ENCODE data around the gene IFT57. TPM values are rescaled to one million over a fixed set of nuclear protein-coding genes. Genes with fewer than 3 reads are reported as not detected.

Gene IFT57
- total RNA-seq, 2 donors from 2014 or later = 13.4 to 25.0 TPM

- Histone ChIP-seq H3K4me3 (no peak overlapping the region), H3K4me1 (no peaks in the 10 kb centered on the region), H3K36me3 (no peaks in the 10 kb centered on the region), H3K27ac (peak overlapping the region in 1 of 2 donors; percentile 25), H3K9me3 (no peaks in the 10 kb centered on the region), H3K27me3 (no peaks in the 10 kb centered on the region)
- no peak for DNase-seq (ENCODE audit: low spot score)
- no peak for TF ChIP-seq CTCF (IDR thresholded peaks at IDR 0.05)
Observed at GRCh38 chr3:108130701-108131474, 91.3 kb downstream of the IFT57 start.

- H3K4me3 ChIP-seq = no peak overlapping the region
- H3K9me3 ChIP-seq = no peaks in the 10 kb centered on the region
- no peak for DNase-seq (ENCODE audit: low spot score)
- no peak for TF ChIP-seq CTCF (IDR thresholded peaks at IDR 0.05)
- H3K36me3 ChIP-seq = no peaks in the 10 kb centered on the region
- H3K27ac ChIP-seq = no peak overlapping the region
- no peaks in the 10 kb centered on the region for H3K4me1 ChIP-seq
- H3K27me3 ChIP-seq = no peaks in the 10 kb centered on the region
Observed at GRCh38 chr3:108130236-108130635, 92.0 kb downstream of the IFT57 start.

GRCh38 chr3:108127301-108127988, 94.8 kb downstream of the IFT57 start:
- Histone ChIP-seq H3K9me3 (no peaks in the 10 kb centered on the region), H3K36me3 (no peaks in the 10 kb centered on the region), H3K4me1 (no peaks in the 10 kb centered on the region), H3K27me3 (no peaks in the 10 kb centered on the region), H3K27ac (no peak overlapping the region), H3K4me3 (no peak overlapping the region)
- TF ChIP-seq CTCF (IDR thresholded peaks at IDR 0.05) = no peak
- DNase-seq (ENCODE audit: low spot score) = no peak

- Histone ChIP-seq H3K27me3 (no peaks in the 10 kb centered on the region), H3K4me1 (no peaks in the 10 kb centered on the region), H3K4me3 (no peak overlapping the region), H3K27ac (no peak overlapping the region), H3K36me3 (no peaks in the 10 kb centered on the region), H3K9me3 (no peaks in the 10 kb centered on the region)
- no peak for TF ChIP-seq CTCF (IDR thresholded peaks at IDR 0.05)
- no peak for DNase-seq (ENCODE audit: low spot score)
Observed at GRCh38 chr3:108126348-108126747, 95.9 kb downstream of the IFT57 start.

- H3K27me3 ChIP-seq = no peaks in the 10 kb centered on the region
- no peaks in the 10 kb centered on the region for H3K4me1 ChIP-seq
- DNase-seq (ENCODE audit: low spot score) = no peak
- no peak overlapping the region for H3K4me3 ChIP-seq
- no peaks in the 10 kb centered on the region for H3K9me3 ChIP-seq
- no peaks in the 10 kb centered on the region for H3K36me3 ChIP-seq
- TF ChIP-seq CTCF (IDR thresholded peaks at IDR 0.05) = no peak
- H3K27ac ChIP-seq = no peak overlapping the region
Observed at GRCh38 chr3:108125550-108126071, 96.6 kb downstream of the IFT57 start.
